UCSD-AML1 (cell line): Measurements from ENCODE around the gene GRID1.

Experiments
- DNase-seq: peaks from one replicate; lab custom pipeline; 2025; ENCODE audit not compliant: unreplicated experiment; lab: John Stamatoyannopoulos, UW

The GRID1 gene

DNA sequence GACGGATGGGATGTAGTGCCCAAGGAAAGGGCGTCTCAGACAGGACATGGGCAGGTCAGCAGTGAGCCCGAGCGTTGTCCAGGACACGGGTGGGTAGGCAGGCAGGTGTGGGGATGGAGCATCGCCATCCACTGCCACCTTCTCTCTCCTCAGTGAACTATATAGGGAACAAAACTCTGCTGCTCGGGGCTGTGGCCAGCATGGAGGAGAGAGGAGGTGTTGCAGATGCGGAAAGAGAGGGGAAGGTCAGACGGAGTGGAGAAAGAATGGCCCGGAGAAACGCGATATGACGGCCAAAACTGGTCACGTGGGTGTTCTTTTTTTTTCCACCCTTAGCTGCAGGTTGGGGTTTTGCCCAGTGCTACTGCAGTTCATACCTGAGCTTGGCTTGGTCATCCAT lies 71.2 kb downstream of the GRID1 start:
- DNase-seq: no peak

DNA sequence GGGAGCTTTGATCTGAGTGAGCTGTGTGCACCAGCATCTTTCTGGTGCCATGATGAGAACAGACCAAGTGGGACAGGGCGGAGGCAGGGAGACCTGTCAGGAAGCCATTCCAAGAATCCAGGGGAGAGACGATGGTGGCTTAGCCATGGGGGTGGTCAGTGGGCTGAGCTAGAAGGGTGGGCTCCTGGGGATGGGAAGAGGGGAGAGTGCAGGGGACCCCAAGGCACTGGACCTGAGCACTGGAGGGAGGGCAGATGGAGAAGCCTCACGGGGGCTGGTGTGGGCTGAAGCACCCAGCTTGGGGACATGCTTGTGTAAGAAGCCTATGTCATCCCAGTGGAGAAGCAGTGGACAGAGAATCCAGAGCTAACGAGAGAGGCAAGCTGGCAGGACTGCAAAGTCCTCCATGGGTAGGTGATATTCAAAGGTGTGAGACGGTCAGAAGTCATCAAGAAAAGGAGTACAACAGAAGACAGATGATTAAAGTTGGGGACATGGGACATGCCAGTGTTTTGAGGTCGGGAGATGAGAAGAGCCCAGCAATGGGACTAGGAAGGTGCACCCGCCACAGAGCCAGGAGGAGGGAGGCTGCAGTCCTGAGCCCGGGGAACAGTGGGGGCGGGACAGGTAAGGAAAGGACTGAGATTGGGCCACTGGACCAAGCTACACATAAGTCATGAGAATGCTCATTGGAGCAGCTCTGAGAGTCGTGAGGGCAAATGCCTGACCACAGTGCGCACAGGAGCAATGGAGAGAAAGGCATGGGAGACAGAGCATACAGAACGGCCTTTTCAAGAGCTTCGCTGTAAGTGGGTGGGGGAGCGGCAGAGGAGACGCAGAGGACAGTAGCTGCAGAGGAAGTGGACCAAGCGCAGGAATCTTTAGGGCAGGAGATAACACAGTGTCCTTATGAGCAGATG lies 72.0 kb downstream of the GRID1 start:
- no peak for DNase-seq

DNA sequence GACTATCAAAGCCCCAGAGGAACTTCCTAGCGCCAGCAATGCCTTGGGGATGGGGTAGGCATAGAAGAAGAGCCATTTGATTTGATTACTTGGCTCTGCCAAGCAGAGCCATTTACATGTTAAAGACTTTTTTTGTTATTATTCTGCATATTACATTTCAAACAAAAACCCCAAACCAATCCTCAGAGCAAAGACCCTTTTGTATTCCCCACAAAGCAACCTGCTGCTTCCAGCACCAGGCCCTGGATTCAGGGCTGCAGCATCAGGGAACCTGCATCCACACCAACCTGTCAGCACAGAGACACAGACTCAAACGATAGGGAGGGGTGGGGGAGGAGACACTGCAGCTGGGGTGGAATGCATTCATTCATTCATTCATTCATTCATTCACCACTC lies 73.2 kb downstream of the GRID1 start:
- no peak for DNase-seq

DNA sequence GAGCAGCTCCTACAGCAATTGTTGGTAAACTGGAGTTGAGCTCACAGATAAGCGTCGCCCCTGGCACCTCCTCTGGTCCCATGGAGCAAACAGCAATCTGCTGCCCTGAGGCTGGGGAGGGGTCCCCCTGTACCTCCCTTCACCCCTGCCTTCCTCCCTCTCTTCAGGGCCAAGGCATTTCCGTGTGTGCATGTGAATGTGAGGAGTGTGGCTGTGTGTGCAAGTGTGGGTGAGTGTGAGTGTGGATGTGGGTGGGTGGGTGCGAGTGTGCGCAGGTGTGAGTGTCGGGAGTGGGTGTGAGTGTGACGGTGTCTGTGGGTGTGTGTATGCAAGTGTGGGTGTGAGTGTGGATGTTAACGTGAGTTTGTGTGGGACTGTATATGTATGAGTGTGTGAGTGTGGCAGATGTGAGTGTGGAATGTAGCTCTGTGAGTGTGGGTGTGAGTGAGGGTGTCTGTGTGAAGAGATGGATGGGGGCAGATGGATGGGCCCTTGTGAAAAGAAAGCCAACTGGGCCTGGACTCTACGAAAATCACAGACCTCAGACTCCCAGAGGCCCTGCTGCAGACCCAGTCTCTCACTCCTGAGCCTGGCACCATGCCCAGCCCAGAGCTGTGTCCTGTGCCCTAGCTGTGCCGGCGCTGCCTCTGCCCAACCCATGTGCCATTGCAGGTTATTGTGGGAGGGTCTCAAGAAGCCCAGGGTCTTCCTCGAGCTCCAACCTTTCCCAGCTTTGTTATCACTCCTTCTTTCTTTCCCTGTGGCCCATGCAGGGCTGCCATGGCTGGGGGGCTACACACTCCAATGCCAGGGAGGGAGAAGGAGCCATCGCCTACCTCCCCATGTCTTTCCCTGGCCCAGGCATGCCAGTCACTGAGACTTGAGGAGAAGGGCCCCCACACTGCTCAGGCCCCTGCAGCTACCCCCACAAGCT lies 73.9 kb downstream of the GRID1 start:
- DNase-seq: no peak

DNA sequence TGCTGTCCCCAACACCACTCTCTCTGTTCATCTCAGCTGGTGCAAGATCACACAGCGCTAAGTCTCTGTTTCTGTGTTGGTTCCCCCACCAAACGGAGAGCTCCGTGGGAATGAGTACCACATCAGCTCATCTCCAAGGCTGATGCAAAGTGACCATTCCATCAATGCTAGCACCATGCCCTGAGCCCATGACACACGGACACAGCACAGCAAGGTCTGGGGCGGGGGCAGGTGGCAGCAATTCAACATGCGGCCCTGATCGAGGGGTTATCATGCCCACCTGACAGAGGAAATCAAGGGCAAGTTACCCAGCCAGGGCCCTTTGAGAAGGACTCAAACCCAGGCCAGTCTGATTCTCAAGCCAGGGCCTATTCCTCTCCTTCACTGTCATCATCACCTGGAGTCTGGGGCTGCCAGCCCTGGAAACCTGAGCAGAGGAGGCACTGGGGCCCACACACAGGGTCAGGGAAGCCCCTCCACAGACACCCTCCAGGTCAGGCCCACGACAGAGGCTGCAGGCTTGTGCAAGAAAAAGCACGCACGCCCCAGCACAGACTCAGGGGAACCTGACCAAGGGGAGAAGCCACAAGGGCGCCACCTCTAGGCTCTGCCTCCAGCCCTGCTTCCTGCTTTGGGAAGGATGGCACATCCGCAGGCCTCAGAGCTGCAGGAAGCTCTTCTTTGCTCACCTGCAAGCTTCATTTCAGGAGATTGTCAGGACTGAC lies 74.8 kb downstream of the GRID1 start:
- DNase-seq: no peak

DNA sequence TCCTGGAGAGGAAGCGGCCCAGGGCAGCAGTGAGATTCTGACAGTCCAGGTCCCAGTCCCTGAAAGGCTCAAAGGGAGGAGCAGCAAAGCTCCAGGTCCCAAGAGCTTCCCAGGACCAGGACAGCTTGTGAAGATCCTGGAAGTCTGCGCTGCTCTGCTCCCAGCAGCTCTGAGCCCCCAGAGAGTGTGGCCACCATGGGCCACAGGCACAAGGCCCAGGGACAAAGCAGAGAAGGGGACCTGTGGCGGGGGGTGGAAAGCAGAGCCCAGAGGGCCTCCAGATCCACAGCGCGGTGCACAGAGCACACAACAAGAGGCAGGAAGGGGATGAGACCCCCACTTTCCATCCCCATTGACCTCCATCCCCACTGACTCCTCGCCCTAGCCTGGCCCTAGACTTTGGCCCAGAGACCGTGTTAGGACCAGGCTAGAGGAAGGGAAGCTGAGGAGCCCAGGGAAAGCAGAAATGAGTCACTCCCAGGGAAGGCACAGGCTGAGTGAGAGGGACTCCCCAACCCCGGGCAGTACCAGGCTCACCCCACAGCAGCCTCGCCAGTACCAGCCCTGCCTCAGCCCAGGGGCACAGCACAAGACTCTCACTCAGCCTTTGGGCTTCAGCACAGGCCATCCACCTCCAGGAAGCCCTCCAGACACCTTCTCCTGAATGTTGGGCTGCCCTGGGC lies 75.5 kb downstream of the GRID1 start:
- DNase-seq: no peak

DNA sequence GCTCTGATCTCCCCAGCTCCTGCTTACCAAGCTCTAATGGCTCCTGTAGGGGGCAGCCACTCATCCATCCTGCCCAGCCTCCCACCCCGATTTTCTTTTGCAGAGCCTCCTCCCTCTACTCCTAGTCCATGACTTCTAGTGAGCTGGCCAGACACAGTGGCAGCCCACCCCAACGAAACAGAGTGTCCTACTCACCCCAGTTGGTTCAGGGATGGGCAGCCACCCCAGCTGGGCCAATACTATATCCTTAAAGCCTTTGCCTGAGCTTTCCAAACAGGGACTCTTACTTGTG lies 77.1 kb downstream of the GRID1 start:
- DNase-seq: no peak

DNA sequence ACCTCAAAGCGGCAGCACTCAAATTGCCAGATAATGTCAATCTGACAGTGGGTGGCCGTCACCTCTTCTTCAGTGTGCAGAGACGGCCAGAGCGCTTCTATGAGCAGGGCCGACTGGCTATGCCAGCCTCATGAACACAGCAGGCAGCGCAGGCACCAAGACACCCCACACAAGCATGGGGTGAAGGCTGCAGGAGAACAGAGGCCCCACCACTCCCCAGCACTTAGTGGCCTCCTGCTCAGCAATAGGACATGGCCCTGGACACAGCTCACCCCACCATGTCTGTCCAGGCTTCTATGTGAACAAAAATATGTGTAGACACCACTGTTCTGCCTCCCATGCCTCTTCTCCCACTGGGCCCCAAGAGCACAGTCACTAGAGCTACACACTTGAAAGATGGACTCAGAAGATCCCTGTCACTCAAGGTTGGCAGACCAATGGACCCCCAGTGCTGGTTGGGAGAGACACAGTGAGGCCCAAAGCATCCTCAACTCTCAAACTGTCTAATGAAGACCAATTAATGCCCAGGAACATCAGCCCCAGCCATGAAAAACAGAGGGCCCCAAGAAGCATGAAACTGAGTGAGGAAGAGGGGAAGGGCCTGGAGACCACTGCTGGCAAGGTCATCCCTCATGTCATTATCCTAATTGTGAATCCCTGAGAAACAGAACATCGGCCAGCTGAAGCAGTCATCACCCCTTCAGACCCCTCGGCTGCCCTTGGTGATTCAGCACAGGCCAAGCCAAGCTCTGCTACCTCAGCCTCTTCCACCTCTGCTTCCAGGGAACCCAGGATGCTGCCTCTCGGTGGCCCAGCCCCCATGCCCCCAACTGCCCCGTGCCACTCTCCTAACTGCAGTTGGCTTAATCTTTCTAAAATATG lies 77.7 kb downstream of the GRID1 start:
- DNase-seq: no peak

DNA sequence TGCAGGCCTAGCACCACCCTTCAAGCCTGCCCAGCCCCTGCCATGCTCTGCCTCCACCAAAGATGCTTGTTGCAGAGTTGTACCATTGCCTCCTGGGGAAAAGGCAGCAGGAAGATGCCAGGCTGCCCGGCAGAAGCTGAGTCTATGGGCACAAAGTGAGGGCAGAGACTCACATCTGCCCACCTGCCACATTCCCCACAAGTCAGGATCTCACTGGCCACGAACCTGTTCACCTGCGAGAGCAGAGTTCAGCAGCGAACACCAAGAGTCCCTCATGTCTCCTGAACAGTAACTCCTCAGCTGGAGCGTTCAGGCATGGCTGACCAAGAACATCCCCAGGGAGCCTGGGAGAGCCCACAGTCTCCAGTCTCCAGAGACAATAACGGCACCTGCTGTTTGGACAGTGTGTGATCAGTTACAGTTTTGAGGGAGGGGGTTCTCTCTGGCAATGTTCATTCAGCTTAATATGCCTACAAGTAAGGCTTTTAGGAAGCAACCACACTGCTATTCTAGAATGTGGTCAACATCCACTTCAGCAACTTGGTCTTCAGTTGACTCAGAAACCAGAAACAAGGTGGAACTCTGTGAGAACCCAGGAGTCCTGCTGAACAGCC lies 78.5 kb downstream of the GRID1 start:
- DNase-seq: no peak

DNA sequence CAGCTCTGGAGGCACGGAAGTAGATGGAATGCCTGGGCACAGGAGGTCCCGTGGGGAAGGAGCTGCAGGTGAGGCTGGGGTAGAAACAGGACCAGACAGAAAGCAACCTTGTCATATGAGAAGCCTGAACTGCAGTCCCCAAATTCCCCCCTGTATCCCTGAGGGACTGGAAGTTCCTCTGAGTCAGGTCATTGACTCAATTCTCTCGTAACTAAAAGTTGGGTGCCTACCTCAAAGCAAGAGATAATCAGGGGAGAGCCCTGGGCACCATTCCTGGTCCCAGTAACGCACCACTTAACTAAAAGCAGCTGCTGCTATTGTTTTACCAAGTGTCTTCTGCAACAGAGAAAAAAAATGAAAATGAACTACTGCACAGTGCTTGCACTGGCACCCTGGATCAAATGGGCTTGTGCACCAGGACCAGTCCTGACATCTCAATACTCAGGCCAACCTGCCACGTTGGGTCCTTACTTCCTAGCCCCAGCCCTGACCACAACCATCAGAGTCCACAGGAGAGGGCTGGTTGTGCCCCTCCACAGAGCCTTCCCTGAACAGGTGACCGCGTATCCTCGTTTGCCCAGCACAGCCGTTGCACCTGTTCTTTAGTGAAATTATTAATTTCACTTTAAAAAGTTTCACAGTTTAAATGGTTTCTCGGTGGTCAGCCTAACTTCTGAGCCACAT lies 79.3 kb downstream of the GRID1 start:
- DNase-seq: no peak

DNA sequence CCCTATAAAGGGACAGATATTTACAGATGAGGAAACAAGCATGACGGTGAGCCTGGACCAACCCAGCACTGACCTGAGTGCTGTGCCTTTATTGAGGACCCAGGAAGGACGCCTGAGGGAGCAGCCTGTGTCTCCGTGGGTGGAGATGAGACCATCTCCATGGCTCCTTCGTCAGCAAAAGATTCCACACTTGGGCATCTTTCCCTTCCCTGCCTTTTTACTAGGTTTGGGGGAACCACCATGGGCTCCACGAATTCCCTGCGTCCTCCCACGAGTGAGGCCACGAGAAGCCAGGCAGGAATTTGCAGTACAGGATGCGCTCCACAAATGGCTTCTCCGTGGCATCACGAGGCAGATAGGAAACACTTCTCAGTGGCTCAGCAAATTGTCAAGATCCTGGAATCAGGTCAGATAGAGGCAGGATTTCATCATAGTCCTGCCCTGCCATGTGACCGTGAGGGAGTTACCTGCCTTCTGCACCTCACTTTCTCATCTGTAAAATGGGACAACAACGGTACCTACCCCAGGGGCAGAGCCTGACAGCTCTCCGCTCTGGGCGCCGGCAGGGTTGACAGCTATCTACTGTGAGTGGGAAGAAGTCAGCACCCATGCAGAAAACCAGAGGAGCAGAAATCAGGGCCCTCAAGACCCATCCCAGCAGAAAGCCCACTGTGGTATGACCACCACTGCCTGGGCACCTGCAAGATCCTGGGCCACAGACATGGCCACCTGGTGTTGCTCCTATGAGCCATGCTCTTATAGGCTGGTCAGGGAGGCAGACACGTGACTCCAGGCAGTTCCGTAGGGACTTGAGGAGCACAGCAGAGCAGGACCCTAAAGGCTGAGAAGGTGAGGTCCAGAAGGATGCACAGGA lies 80.1 kb downstream of the GRID1 start:
- DNase-seq: no peak

DNA sequence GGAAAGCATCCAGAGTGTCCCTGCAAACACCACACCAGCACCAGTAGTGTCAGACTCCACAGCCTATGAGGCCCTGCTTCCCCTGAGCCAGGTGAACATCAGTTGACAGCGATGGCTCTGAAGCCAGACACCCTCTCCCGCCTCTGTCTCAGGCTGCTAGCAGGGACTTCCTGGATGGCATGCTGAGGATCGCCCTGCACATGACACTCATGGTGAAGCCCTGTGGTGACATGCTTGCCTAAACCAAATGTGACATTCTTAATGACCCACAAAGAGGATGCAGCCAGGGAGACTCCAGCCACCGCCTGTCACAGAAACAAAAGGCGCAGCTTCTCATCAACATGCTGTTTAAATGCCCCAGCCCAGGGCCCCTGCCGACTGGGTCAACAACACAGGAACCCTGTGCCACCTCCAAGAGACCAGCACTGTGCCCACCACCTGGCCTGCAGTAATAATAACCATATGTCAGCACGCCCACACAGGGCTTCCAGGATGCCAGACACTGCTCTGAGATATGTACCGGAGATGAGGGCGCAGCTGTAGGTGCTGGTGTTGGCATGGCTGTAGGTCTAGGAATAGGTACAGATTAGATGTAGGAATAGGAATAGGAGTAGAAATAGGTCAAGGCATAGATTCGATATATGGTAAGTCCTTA lies 81.3 kb downstream of the GRID1 start:
- DNase-seq: no peak

DNA sequence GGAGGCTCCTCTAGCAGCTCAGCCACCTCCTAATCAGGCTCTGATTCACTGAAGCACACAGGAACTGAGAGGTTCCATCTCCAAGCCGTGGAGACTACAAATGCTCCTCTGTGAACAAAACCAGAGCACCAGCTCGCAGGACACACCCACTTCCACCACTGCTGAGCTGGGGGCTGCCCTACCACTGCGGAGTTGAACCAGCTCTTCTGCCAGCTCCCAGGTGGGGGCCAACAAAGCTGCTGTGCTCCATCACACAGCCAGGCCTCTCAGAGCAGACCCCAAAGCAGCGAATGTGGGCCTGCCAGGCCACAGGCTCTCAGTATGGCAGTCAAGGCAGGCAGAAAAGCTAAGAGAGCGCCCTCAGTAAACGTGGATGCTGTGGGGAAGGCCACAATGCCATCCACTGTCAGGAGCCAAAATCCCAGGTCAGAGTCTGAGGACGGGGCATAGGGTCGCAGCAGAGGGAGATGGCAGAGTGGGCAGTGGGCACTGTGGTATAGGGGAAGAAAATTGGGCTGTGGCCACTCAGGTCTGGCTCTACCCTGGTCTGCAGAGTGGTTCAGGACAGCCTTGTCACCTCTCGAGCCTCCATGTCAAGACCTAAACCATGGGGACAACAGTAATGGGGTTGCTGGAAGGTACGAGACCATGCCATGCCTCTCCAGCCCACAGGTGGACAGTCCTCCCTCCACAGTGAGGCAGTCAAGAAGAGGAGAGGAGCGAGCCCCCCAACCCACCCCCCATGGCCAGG lies 82.1 kb downstream of the GRID1 start:
- no peak for DNase-seq

DNA sequence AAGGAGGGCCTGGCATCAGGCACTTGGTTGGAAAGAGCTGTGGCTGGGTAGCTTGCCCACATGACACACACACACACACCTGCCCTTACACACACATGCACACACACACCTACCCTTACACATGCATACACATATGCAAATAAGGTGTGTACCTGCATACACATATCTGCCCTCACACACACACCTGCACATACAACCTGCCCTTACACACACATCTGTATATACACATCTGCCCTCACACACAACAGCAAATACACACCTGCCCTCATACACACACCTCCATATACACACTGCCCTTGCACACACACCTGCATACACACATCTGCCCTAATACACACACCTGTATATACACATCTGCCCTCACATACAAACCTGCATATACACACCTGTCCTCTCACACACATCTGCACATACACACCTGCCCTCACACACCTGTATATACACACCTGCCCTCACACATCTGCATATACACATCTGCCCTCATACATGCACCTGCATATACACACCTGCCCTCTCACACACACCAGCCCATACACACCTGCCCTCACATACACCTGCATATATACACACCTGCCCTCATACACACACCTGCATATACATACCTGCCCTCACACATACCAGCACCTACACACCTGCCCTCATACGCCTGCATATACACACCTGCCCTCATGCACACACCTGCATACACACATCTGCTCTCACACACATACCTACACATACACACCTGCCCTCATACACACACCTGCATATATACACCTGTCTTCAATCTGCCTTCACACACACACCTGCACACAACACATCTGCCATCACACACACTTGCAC lies 82.9 kb downstream of the GRID1 start:
- no peak for DNase-seq

DNA sequence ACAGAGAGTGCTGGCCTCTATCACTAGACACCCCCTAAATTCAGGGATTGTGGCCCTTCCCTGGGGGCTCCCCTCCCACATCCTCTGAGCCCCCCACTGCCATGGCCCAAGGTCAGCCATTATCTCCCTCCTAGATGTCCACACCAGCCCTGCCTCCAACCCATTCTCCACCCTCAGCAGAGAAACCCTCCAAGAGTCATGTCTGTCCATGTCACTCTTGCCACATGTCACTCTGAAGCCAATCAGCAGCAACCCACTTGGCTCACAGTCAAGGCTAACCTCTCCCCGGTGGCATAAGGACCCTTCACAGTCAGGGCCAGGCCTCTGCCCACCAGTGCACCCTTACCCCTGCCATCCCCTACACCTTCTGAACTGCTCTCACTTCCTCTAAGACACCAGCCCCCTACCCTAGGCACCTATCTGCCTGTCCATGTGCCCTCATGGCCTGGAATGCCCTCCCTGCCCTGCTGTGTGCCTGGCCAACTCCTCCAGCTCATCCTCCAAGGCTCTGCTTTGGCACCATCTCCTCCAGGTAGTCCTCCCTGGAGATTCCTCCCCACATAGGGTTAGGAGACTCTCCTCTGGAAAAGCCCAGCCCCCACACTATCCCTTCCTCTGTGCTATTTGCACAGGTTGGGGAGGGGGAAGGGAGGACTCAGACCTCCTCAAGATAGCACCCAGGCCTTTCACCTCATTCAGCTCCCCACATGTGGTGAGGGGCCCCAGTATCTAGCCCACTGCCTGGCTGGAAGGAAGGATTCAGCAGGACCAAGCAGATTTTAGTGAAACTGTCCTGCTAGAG lies 83.7 kb downstream of the GRID1 start:
- DNase-seq: no peak
